Bronchial epithelial cell (primary cell): Measurements from ENCODE around the gene PCF11. TPM values are rescaled to one million over a fixed set of nuclear protein-coding genes. Genes with fewer than 3 reads are reported as not detected.

ENCODE experiments used
- DNase-seq: peaks from one replicate; pipeline ENCODE4 v3.0.0-alpha.2; 2010; ENCODE audit warnings: low read depth
- FAIRE-seq: peaks from 2 replicates; lab custom pipeline; 2011; peaks lifted over from hg19 to GRCh38; lab: Jason Lieb, UNC
- H3K27me3 ChIP-seq: 2 replicates; pipeline ENCODE4 v1.5.1; 2011; ENCODE audit warnings: low read length; ENCODE audit not compliant: control insufficient read depth, insufficient read depth
- H3K36me3 ChIP-seq: 2 replicates; pipeline ENCODE4 v1.5.1; 2011; ENCODE audit warnings: low read length; ENCODE audit not compliant: control insufficient read depth, insufficient read depth
- H3K4me3 ChIP-seq: 2 replicates; pipeline ENCODE4 v1.5.1; 2011; ENCODE audit warnings: mild to moderate bottlenecking, low read depth, low read length, control low read depth
- total RNA-seq: library from RNA; depleted of rRNA; stranded (reverse); fragments of >200 nt; gene quantifications from 2 replicates; pipeline ENCODE4 v1.2.1, GENCODE V29; 2014
- TF ChIP-seq, protein P1 (sequence below): IDR thresholded peaks from 2 replicates; pipeline ENCODE4 v1.5.1; 2011; ENCODE audit warnings: mild to moderate bottlenecking, moderate library complexity, low read length, control low read depth, inconsistent platforms; ENCODE audit not compliant: insufficient read depth, severe bottlenecking

The PCF11 gene
- total RNA-seq, 1 donor from 2014 or later, result 26.1 TPM

DNA sequence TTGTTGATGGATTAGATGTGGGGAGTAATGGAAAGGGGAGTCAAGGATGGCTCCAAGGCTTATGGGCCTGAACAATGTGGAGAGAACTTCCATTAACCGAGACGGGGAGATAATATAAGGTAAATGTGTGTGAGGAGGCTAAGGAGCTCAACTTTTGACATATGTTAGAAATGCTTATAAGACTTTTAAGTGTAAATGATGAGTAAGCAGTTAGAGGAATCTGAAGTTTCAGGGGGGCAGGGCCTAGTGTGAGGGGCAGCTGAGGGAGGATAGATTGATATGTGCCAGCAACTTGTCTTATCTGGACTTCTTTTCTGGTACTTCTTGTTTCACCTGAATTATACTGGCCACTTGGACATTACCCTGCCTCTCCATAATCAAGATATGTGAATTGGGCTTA is 66.5 kb downstream of the PCF11 start:
- Histone ChIP-seq H3K4me3 (no peak overlapping the region), H3K36me3 (no peaks in the 10 kb centered on the region), H3K27me3 (no peaks in the 10 kb centered on the region)
- DNase-seq, result no peak
- TF ChIP-seq, protein P1, sequence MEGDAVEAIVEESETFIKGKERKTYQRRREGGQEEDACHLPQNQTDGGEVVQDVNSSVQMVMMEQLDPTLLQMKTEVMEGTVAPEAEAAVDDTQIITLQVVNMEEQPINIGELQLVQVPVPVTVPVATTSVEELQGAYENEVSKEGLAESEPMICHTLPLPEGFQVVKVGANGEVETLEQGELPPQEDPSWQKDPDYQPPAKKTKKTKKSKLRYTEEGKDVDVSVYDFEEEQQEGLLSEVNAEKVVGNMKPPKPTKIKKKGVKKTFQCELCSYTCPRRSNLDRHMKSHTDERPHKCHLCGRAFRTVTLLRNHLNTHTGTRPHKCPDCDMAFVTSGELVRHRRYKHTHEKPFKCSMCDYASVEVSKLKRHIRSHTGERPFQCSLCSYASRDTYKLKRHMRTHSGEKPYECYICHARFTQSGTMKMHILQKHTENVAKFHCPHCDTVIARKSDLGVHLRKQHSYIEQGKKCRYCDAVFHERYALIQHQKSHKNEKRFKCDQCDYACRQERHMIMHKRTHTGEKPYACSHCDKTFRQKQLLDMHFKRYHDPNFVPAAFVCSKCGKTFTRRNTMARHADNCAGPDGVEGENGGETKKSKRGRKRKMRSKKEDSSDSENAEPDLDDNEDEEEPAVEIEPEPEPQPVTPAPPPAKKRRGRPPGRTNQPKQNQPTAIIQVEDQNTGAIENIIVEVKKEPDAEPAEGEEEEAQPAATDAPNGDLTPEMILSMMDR, result no peak
- no peak for FAIRE-seq

DNA sequence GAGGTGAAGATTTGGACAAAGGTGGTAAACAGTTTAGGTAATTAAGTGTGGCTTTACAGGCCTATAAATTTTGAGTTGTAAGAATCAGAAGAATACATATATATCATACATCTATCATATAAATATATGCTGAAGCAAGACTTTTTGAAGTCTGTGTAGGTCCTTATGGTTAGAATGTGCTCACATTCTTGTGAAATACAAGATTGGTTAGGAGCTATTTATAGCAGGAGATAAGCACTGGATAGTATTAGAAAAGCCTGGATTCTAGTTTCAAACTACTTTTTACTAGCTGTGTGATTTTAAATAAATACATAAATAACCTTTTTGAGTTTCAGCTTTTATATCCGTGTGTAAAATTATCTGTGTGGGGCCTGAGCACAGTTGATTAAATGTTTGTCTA is 78.9 kb downstream of the PCF11 start:
- H3K27me3 ChIP-seq, result no peaks in the 10 kb centered on the region
- DNase-seq (no peak), FAIRE-seq (no peak)
- no peaks in the 10 kb centered on the region for H3K36me3 ChIP-seq
- TF ChIP-seq, protein P1, result no peak
- H3K4me3 ChIP-seq, result no peak overlapping the region

Other genes with a start within 250 kb of the PCF11 start
- 3.2 and 3.7 TPM in 2 replicates for gene RAB30, start 85.2 kb upstream of the PCF11 start, total RNA-seq
- 4.7 and 8.3 TPM in 2 replicates for gene ANKRD42, start 36.6 kb downstream of the PCF11 start, total RNA-seq
- gene CCDC90B, start 129.2 kb downstream of the PCF11 start, total RNA-seq, result 35.8 and 48.4 TPM in 2 replicates